ENCODE measurements around the gene LACRT.
"Not testable (repeated sequence)": the region's sequence is repeated elsewhere in the genome, so short reads cannot be mapped to it uniquely, and the experiment has no call there.

Gene LACRT, protein sequence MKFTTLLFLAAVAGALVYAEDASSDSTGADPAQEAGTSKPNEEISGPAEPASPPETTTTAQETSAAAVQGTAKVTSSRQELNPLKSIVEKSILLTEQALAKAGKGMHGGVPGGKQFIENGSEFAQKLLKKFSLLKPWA

DNA sequence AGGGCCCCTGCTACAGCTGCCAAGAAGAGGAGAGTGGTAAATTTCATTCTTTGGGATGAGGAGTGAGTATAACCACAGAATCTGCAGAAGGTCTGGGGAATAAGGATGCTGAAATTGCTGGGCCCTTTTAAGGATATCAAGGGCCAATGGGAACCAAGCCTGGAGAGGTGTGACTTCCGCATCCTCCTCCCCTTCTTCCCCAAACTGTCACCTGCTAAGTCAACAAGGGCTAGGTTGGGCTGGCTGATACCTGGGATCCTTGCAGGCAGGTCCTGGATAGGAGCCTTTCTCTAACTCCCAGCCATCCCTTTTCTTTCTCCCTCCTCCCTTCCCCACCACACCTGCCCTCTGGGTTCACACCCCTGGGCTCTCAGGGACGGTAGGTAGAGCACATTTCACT is at the start of gene LACRT:
LACRT (minus strand) TSS at position 101 of the 400 bp plus-strand sequence; CDS start at position 47, 54 bp downstream.
- no peak for DNase-seq (ENCODE audit: low read depth)

DNA sequence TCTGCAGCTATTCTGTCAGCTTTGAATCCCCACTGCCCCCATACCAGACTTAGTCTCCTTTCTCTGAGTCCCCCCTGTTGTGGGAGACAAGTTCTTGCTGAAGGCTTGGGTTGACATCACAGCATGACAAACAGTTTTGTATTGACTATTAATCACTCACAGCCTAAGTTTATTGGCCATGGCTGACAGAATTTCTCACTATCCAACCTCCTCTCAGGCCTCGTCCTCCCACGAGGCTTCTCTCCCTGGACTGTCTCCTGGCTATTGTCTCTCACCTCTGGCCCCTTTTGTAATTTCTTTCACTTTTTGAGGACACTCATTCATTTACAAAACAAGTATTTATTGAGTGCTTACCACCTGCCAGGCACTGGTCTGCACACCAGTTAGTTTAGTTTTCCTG is 48.7 kb upstream of the LACRT start:
- no peak for DNase-seq (ENCODE audit: low read depth)

DNA sequence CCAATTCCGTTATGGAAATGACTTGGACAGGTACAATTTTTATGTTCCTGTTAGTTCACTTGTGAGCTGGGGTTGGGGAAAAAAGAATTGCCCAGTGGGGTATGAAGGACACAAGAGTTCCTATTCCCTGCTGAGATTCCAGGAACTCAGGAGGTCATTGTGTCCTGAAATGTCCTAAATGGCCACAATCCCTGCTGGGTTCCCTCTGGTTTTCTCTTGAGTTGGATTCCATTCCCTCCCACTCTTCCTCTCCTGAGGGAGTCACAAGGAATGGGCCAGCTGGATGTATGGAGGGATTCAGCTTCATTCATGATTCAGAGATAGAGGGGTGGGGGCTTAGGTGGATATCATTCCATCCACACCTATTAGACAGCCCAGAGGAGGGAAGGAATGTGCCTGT is 48.0 kb upstream of the LACRT start:
- DNase-seq (ENCODE audit: low read depth) = no peak

DNA sequence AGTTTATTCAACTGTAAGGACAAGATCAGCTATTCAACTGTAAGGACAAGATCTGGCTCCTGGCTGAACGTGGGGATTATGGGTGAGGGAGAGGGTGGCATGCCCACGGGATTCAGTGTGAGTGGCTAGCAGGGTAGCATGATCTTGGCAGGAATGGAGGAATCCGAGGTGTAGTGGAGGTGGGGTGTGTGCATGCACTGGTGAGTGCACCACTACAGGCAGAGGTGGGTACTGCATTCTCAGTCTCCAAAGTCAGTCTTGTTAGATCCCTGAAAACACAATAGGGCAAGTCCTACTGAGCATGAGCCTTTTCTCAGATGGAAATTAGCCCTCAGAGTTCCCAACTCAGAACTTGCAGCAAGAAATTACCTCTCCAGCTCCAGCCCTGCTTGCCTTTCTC is 45.7 kb upstream of the LACRT start:
- DNase-seq (ENCODE audit: low read depth) = no peak

DNA sequence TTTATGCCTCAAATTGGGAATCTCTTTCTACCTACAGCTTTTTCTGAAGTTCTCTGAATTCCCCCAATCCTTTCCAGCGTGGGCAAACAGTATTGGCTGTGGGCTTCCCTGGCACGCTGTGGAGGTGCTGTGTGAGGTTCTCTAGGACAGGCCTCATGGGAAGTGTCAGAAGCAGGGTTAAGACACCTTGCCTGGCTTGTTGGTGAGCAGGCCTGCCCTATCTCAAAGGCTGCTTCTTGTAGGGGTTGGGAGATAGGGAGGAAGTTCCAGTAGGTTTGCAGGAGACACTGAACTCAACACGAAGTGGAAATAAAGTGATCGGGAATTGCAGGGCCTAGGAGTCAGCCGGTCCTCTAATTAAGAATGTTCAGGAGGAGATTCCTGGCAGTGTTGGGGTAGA is 43.4 kb upstream of the LACRT start:
- no peak for DNase-seq (ENCODE audit: low read depth)

DNA sequence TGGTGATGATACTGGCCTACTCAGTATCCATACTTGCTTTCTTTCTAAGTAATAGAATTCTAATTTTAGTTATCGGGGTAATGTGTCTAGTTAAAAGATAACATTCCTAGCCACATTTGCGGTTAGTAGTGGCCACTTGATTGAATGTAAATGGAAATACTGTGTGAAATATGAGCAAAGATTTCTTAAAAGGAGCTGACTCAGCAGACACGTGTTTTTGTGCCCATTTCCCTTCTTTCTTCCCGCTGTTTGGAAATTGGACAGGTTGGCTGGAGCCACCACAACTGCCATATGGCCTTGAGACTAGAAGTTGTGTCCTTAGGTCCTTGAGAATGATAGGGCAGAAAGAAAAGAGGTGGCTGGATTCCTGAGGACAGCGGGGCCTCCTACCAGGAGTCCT is 33.2 kb upstream of the LACRT start:
- no peak for DNase-seq (ENCODE audit: low read depth)

DNA sequence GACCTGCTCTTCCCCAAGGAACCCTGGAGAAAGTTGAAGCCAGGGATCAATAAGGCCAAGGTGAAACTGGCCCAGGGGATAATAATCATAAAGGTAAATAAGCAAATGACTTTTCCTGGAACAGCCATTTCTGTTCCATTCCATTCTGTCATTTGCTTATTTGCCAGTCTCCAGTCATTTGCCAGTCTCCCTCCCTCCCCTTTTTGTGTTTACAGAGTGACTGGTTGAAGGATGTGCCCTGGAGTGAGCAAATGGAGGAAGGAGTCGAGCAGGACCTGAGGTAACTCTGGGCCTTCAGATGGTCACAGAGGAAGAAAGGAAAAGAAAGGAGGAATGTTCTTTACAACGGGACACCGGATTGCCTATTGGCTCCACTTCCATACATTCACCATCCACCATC is 31.3 kb upstream of the LACRT start:
- no peak for DNase-seq (ENCODE audit: low read depth)

DNA sequence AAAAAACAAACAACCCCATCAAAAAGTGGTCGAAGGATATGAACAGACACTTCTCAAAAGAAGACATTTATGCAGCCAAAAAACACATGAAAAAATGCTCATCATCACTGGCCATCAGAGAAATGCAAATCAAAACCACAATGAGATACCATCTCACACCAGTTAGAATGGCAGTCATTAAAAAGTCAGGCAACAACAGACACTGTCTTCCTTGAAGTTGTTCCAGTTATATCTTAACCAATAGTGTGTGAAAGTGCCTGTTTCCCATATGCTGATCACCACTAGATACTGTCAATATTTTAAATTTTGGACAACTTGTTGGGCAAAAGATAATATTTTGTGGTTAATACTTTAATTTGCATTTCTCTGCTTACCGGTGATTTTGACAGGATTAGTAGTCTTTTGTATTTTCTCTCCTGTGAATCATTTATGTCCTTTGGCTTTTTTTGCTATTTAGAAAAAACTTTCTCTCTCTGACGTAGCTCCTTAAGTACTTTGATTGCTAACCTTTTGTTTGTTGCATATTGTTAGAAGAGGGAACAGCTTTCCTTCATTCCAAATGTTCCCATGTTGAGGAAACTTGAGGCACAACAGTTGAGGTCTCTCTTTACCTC is 30.4 kb upstream of the LACRT start:
- not testable (repeated sequence) for DNase-seq (ENCODE audit: low read depth)

DNA sequence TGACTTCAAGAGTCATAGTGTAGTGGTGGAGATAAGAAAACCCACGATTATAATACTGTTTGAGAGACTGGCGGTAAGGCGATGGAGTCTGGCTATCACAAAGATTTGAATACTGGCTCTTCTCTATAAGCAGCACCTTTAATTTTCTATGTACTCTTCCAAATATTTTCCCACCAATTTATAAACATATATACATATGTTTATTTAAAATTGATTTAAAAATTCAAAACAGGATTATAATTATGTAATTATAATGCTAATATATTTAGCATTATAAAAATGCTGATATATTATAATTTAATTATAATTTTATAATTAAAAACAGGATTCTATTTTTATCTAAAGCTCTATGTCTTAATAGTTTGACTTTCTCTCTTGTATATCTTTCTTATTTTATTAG is 28.9 kb upstream of the LACRT start:
- no peak for DNase-seq (ENCODE audit: low read depth)

DNA sequence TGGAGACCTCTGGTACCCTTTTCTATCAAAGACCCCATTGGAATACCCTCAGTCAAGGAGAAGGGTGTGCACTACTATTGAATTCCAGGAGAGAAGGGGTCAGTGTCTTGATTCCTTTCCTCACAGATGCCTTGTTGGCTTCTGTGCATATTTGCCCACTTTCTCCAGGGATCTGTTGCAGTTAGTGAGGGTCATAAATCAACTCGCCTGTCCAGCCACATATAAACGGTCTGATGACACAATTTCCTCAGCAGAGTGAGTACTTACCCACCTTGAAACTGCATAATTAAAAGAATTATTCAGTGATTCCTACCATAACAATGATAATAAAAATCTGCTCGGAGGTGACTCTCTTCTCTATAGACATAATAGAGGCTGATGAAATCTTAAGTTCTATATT is 27.3 kb upstream of the LACRT start:
- DNase-seq (ENCODE audit: low read depth) = no peak

DNA sequence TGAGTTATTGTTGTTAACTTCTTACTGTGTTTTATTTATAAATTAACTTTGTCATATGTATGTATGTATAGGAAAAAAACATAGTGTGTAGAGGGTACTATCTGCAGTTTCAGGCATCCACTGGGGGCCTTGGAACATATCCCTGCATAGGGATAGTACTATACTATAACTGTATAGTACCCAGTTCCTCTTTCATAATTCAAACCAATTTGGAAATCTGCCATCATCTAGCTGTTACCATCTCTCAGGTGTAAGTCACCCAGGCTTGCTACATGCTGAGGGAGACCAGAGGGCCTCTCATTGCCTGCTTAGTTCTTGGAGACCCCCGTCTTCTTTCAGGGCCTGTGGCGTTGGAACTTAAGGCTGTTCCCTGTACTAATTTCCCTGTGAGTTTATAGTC is 26.4 kb upstream of the LACRT start:
- DNase-seq (ENCODE audit: low read depth) = no peak

DNA sequence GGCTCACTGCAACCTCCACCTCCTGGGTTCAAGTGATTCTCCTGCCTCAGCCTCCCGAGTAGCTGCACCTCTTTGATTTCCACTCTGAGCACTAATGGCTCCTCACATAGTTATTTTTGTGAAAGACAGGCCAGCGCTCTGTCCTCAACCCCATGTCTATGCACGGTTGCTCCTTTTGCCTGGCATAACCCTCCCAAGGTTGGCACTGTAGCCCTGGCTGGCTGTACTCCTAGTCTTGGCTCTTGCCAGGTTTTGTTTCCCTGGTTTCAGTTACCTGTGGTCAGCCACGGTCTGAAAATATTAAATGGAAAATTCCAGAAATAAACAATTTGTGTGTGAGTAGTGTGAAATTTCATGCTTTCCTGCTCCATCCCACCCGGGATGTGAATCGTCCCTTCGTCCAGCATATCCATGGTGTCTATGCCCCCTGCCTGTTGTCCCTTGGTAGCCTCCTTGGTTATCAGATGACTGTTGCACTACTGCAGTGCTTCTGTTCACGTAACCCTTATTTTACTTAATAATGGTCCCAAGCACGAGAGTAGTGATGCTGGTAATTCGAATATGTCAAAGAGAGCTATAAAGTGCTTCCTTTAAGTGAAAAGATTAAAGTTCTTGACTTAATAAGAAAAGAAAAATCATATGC is 25.7 kb upstream of the LACRT start:
- DNase-seq (ENCODE audit: low read depth) = no peak

DNA sequence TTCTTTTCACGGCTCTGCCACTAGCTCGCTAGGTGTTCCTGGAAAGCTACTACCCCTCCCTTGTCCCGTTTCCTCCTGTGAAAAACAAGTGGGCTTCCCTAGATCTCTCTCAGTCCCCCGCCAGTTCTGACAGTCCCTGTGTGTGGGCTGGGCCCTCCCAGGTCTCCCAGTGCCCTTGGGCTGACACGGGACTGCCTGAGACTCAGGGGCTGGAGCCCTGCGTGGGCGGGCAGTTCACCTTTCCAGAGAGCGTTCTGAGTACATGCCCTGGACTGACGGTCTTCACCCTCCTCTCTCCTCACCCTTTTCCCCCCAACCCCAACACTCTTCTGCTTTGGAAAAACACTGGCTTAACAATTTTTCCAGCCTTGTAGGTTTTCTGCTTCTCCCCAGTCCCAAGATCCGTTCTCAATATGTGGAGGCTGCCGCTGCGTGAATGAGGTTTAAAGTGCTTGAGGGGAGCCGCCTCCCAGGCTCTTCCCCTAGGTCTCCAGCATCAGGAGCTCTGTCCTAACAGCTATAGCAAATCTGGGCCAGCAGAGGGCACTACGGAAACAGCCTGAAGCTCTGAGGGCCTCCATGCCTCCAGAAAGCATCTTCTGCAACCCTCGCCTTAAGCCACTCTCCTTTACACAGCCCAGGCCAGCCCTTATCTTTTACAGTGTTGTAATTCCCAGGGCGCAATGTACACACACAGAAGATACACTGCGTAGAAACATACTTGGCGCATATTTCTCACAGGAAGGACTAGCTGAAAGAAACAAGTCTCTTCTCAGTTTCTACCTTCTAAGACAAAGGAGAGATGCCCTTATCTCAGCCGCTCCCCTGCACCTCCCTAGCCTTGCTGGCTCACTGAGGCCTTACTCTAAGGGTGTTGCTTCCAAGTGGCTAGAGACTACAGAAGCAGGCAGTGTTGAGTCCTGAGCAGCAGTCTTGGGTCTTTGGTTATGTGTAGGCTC is 23.9 kb upstream of the LACRT start:
- DNase-seq (ENCODE audit: low read depth) = no peak

DNA sequence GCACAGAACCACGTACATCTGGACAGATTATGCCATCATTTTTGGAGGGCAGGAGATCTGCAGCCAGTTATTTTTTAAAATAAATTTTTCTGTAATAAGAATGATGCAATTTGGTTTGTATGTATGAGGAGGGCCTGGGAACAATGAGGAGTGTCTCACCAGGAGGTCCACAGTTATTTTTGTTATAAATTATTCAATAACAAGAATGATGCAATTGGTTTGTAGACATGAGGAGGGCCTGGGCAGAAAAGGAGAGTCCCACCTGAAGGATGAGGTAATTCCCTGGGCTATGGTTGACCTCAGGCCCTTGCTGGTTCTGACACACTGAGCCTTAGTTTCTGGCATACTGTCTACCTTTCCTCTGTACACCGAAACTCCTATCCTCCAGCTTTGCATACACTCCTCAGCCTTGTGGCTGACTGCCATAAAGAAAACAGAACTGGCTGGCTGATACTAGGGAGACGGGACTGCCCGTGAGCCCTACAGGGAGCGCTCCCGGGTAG is 22.5 kb upstream of the LACRT start:
- DNase-seq (ENCODE audit: low read depth) = no peak

DNA sequence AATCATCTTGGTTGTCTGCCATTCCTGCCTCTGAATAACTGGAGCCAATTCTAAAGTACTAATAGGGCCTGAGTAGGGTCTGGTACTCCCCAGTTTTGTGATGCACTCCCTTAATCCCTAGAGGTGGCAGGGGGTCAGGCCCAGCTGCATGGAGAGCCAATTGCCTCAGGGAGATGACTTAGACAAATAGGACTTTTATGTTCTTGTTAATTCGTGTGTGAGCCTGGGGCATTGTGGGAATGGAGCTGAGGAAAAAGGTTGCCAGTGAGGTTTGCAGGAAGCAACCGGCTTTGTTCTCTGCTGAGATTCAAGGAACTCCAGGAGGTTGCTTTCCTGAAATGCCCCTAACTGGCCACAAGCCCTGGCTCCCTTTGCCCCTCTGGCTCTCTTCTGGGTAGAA is 20.2 kb upstream of the LACRT start:
- no peak for DNase-seq (ENCODE audit: low read depth)

DNA sequence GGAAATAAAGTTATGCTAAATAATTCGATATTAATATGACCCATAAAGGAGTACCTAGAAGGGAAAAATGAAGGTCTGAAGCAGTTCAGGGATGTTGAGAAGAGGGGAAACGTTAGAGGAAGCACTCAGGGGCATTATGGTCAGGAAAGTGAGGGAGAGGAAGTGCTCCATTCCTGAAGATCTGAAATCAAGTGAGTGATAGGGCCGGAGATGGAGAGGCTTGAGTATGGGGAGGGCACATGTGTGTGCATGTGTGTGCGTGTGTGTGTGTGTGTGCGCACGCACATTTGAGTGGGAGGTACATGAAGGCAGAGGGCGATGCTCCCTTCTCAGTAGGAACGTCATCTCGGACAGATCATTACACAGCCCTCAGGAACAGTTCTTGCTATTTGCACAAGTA is 18.3 kb upstream of the LACRT start:
- DNase-seq (ENCODE audit: low read depth) = no peak

DNA sequence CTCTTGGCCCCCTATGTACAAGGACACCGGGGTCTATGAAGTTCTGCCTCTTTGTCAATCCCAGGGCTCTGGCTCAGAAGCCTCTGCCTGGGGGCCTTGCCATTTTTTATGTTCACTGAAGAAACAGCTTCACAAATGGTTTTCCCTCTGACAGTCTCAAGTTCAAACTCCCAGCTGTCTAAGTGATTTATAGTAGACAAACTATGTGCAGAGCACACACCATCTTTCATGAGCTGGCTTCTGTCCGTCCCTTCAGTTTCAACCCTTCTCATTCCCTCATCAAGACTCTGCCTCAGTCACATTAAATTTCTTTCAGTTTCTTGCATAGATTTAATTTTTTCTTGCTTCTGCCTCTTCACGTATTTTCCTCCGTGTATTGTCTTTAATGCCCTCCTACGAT is 16.2 kb upstream of the LACRT start:
- DNase-seq (ENCODE audit: low read depth) = no peak

DNA sequence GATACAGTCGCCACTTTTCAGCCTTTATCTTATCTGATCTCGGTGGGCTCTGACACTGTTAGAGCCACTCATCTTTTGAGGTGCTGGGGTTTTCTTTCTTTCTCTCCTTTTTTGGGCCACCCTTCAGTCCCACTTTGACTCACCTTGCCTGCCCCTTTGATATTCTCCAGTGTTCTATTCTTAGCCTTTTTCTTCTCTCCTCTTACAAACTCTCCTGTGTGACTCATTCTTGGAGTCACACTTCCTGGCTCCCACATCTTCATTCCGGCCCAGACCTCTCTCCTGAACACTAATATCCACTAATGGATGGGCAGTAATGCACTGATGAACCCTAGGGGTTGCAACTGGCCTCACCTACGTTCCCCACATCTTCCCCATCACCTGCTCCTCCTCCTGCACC is 15.7 kb upstream of the LACRT start:
- no peak for DNase-seq (ENCODE audit: low read depth)

DNA sequence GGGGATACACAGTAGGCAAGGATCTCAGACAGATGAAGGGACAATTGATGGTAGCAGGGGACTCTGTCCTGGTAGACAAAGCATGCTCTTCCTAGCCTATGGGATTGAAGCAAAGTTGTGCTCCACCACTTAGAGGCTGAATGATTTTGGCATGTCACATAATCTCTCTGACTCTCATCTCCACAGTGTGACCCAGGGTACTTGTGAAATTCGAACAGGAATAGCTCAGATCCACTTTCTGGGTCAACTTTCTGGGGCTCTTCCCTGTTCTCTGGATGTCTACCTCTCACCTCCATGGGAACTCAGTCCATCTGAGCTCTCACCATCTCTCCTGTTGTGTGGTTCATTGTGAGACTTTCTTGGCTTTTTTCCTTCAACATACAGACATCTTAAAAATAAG is 15.1 kb upstream of the LACRT start:
- no peak for DNase-seq (ENCODE audit: low read depth)

DNA sequence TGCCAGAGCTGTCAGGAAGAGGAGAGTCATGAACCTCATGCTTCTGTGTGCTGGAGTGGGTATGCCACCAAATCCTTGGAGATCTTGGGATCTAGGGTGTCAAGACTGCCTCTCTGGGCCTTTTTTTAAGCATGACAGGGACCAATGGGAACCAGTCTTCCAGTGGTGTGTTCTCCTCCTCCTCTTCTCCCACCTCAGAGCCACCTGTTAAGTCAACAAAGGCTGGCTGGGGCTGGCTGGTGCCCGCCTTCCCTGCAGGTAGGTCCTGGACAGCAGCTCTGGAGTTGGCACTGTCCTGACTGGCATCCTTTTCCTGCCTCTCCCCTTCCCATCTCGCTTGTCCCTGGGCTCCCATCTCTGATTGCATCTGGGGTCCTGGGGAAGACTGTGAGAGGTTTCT is 13.6 kb upstream of the LACRT start, which contains the start of gene DCD:
DCD (minus strand) TSS at position 101 of the 400 bp plus-strand sequence; CDS start at position 39, 62 bp downstream.
- DNase-seq (ENCODE audit: low read depth) = no peak

DNA sequence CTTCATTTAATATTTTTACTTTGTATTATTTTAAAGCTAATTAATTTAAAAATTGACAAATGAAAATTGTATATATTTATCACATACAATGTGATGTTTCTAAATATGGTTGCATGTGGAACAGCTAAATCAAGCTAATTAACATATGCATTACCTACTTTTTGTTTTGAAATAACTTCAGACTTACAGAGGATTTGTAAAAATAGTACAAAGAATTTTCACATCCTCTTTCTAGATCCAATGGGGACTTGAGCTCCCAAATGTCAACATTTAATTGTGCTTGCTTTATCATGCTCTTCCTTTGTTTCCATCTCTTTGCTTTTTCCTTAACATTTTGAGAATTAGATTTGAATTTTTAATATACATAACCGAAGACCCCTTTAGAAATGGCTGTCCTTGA is 6.9 kb upstream of the LACRT start:
- DNase-seq (ENCODE audit: low read depth) = no peak

DNA sequence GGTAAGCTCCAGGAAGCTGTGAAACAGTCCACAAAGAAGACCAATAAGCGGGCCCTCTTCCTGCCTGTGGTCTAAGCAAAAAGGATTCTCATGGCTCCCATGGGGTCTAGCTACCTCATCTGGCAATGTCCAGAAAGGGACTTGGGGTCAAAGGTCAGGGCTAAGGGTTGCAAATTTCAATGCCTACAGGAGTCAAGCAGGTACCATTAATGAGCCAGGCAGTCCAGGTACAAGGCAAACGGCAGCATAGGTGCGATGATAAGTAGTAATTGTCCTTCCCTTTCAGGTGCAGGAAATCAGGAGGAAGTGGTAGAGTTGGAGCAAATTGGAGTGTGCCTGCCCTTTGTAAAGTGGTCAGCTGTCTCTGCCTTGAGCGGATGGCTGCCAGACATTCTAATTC is 6.4 kb upstream of the LACRT start:
- DNase-seq (ENCODE audit: low read depth) = no peak

DNA sequence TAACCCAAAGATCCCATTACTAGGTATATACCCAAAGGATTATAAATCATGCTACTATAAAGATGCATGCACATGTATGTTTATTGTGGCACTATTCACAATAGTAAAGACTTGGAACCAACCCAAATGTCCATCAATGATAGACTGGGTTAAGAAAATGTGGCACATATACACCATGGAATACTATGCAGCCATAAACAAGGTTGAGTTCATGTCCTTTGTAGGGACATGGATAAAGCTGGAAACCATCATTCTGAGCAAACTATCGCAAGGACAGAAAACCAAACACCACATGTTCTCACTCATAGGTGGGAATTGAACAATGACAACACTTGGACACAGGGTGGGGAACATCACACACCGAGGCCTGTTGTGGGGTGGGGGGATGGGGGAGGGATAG is 4.4 kb upstream of the LACRT start:
- DNase-seq (ENCODE audit: low read depth) = not testable (repeated sequence)
